Motor neuron (in vitro differentiated cells): ENCODE measurements around the gene MYLK. TPM values are rescaled to one million over a fixed set of nuclear protein-coding genes. Genes with fewer than 3 reads are reported as not detected.

ENCODE experiments used
- ATAC-seq, 8 experiments: fragments of 200-7000 bp; cut with Tn5 transposase; replicated peaks in 6 of 8; 2 replicates each; pipeline ENCODE4 v1.8.0; 2021; ENCODE audit warnings: mild to moderate bottlenecking in 8 of 8, moderate library complexity in 8 of 8
- H3K27ac ChIP-seq, 2 donors: fragments of 250-450 bp; sonication (Bioruptor Pico); 2 replicates each; pipeline ENCODE4 v1.9.0; 2021; ENCODE audit warnings: antibody characterized with exemption in 2 of 2, mild to moderate bottlenecking in 2 of 2, moderate library complexity in 1 of 2
- H3K4me1 ChIP-seq, 2 donors: fragments of 250-450 bp; sonication (Bioruptor Pico); replicated peaks in 1 of 2; 2 replicates each; pipeline ENCODE4 v1.6.1; 2021; ENCODE audit warnings: antibody characterized with exemption in 2 of 2, mild to moderate bottlenecking in 2 of 2, moderate library complexity in 1 of 2
- H3K4me3 ChIP-seq, 5 donors: fragments of 250-450 bp; sonication (Bioruptor Pico); 2 replicates each; pipeline ENCODE4 v1.9.0; 2021; ENCODE audit warnings: antibody characterized with exemption in 5 of 5, mild to moderate bottlenecking in 5 of 5, moderate library complexity in 4 of 5
- WGBS, 10 experiments: fragments of 450-650 bp; shearing (Covaris generic); methylation state at CpG; one replicate each; pipeline ENCODE4 v1.0.0; 2022; 5-methylcytosine and 5-hydroxymethylcytosine counted together
- in situ Hi-C, 9 experiments: fragments of 400-800 bp; cut with MboI; loops; one replicate each; pipeline ENCODE4 v1.15.0; 2021; ENCODE audit warnings: low sequenced_read_pairs in 9 of 9, low pct_unique_long_range_greater_than_20kb in 2 of 9; ENCODE audit not compliant: unreplicated experiment in 9 of 9
- total RNA-seq, 8 experiments: library from RNA; unstranded; fragments of 300-600 nt; gene quantifications; 2 replicates each; pipeline versions ENCODE4 v1.2.3 to v1.2.4, GENCODE V29; 2022

Gene MYLK
- total RNA-seq, 8 experiments from 2014 or later = 1.8 to 18.7 (median 6.1) TPM

GRCh38 chr3:123809597-123809996, 74.5 kb downstream of the MYLK start:
- H3K27ac ChIP-seq = no peak overlapping the region
- H3K4me3 ChIP-seq = no peak overlapping the region
- 20 to 100% (median 94%) methylated on average over 1 to 4 of the region's 4 CpGs; no CpG with 5 or more reads in 2 of the 10 experiments for WGBS, 10 experiments
- ATAC-seq = no peak
- in situ Hi-C loops = no loop called here
- H3K4me1 ChIP-seq = no peaks in the 10 kb centered on the region

DNA sequence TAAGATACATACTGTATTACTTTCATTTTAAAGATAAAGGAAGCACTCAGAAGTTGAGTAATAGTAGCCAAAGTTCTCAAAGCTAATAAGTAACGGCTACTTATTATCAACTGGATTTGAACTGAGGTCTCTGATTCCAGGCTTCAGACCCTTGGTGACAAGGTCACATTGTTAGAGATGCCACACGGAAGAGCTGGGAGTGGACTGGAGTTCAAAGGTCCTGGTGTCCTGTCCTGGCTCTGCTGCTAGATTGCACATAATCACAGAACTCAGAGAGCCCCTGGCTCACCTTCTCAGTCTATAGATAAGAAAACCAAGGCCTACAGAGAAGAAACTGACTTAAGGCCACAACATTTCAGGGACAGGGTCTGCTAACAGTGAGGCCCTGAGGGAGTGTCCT, 75.3 kb downstream of the MYLK start:
- no peak for ATAC-seq
- H3K27ac ChIP-seq = no peak overlapping the region
- no peak overlapping the region for H3K4me3 ChIP-seq
- WGBS, 10 experiments = 67 to 100% (median 83%) methylated on average over 1 to 2 of the region's 2 CpGs; no CpG with 5 or more reads in 2 of the 10 experiments
- no peaks in the 10 kb centered on the region for H3K4me1 ChIP-seq
- in situ Hi-C loops = no loop called here

DNA sequence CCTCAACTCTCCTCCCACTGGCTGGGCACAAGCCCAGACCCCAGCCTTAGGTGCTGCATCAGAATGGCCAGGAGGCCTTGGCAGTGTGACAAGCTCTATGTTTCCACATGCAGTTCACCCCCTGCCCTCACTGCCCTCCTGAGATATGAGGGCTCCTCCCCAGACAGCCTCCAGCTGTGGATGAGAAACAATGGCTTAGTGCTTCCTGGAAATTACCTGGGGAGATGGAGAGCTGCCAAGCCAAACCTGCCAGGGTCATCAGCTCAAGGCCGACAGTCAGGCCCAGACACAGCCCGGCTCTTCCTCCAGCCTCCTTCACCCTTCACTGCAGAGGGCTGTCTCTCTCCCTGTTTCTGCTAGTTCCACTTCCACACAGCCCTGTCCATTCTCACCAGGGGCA, 76.3 kb downstream of the MYLK start:
- ATAC-seq = peak in 3 of 8 experiments; percentile 41 to 60 (median 58)
- in situ Hi-C loops = no loop called here
- Histone ChIP-seq H3K4me1 (no peaks in the 10 kb centered on the region), H3K4me3 (no peak overlapping the region), H3K27ac (no peak overlapping the region)
- WGBS, 10 experiments = 92 to 100% methylated on average over 2 of the region's 2 CpGs; no CpG with 5 or more reads in 8 of the 10 experiments

DNA sequence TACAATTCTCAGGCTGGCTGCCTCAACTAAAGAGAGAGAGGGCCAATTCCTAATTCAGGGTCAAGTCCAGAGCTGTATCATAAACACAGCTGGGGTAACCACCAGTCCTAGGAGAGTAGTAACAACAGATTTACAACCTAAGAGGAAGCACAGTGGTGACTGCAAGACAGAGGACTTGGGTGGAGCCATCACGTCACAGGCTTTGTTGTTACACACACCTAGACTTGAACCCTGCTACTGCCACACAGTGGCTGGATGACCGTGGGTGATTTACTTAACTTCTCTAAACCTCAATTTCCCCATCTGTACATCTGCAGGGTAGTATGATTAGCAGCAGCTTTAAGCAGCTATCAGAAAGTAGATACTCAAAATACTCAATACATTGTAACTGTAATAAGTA, 78.6 kb downstream of the MYLK start:
- no peaks in the 10 kb centered on the region for H3K4me1 ChIP-seq
- ATAC-seq = no peak
- in situ Hi-C loops = no loop called here
- WGBS, 10 experiments = 48 to 86% (median 75%) methylated on average over 1 to 2 of the region's 2 CpGs; no CpG with 5 or more reads in 4 of the 10 experiments
- no peak overlapping the region for H3K4me3 ChIP-seq
- H3K27ac ChIP-seq = no peak overlapping the region

- H3K4me3 ChIP-seq = no peak overlapping the region
- no peak for ATAC-seq
- no peak overlapping the region for H3K27ac ChIP-seq
- H3K4me1 ChIP-seq = no peaks in the 10 kb centered on the region
- WGBS, 10 experiments = 67 to 100% (median 88%) methylated on average over 2 to 6 of the region's 7 CpGs; no CpG with 5 or more reads in 2 of the 10 experiments
- in situ Hi-C loops = no loop called here
Observed at GRCh38 chr3:123805101-123805500, 79.0 kb downstream of the MYLK start.

DNA sequence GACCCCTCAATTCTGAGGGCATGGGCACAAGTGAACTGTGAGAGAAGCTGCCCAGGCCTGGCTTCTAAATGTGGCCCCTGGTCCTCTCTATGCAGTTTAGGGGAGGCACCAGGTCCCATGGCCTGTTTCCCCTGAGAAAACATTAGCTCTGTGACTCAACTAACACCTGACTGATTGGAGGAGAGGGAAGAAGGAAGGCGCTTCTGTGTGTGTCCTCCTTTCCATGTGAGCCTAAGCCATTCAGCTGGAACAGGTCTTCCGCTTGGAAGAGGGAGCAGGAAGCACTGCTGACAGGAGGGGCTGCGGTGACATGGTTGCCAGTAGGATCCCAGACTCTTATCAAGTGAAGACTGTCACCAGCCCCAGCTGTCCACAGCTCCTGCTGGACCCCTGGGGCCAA, 79.5 kb downstream of the MYLK start:
- 80 to 100% (median 97%) methylated on average over 1 to 2 of the region's 3 CpGs; no CpG with 5 or more reads in 6 of the 10 experiments for WGBS, 10 experiments
- Histone ChIP-seq H3K4me3 (no peak overlapping the region), H3K27ac (no peak overlapping the region), H3K4me1 (peaks cover 0 to 2% of the 10 kb centered on the region in 2 donors)
- ATAC-seq = no peak
- in situ Hi-C loops = no loop called here

DNA sequence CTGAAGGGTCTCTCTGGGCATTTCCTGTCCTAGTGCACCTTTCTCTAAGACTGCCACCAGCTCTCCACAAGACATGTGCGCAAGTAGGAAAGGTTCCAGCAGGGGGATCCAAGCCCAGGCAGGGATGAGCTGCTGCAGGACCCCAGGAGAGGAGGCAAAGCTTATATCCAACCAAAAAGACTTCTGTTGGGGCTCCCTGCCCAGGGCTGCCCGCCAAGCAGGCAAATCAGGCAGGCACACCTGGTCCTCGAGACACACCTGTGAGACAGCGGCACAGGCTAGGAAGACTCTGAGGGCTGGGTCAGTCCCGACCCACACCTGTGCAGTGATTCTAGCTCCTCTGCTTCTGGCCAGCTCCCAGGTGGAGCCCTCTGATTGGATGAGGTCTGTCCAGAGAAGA, 80.6 kb downstream of the MYLK start:
- in situ Hi-C loops = no loop called here
- peaks cover 0 to 4% of the 10 kb centered on the region in 2 donors for H3K4me1 ChIP-seq

DNA sequence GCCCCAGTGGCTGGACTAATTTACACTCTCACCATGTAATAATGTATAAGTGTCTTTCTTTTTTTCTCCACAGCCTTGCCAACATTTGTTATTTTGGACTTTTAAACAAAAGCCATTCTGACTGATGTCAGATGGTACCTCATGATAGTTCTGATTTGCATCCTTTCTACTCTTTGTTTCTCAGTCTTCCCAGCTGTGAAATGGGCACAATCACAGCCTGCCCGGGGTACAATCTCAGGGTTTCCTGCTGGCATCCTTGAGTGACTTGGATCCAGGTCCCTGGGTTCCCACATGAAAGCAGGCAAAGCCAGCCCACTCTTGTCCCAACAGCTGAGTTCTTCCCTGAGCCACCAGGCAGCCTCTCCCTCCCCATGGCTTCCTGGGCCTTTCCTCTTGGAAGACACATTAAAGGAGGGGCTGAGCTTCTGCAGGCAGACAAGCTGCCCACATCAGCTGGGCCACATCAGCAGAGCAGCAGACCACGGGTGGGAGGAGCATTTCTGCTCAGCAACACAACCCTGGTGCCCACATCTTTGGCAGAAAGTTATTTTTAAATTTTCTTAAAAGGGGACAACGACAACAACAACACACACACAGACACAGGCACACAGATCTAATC, 82.0 kb downstream of the MYLK start:
- no peak overlapping the region for H3K4me3 ChIP-seq
- WGBS, 10 experiments = 17 to 92% (median 63%) methylated on average over 1 to 3 of the region's 3 CpGs; no CpG with 5 or more reads in 4 of the 10 experiments
- in situ Hi-C loops = no loop called here
- no peak for ATAC-seq
- H3K27ac ChIP-seq = no peak overlapping the region
- H3K4me1 ChIP-seq = peaks cover 0 to 4% of the 10 kb centered on the region in 2 donors

More for the DNA sequence above, 80.6 kb downstream of the MYLK start:
- no peak for ATAC-seq
- Histone ChIP-seq H3K4me3 (no peak overlapping the region), H3K27ac (no peak overlapping the region)
- WGBS, 10 experiments = 83 to 100% (median 100%) methylated on average over 1 of the region's 5 CpGs; no CpG with 5 or more reads in 7 of the 10 experiments

GRCh38 chr3:123801474-123801873, 82.7 kb downstream of the MYLK start:
- ATAC-seq = no peak
- H3K4me3 ChIP-seq = no peak overlapping the region
- H3K4me1 ChIP-seq = peaks cover 0 to 4% of the 10 kb centered on the region in 2 donors
- in situ Hi-C loops = no loop called here
- no peak overlapping the region for H3K27ac ChIP-seq

DNA sequence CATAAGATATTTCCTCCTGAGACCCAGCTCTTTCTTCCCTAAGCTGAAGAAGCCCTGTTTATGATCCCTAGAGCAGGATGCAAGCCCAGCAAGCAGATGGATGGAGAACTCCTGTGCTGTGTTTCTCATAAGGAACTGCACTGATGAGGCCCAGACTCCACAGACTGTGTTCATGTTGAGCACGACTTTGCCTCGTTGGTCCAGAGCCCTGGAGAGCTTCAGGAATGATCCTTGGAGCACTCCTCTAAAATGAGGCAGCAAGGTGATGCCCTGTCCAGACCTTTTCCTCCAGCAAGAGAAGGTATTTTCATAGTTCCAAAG, 83.8 kb downstream of the MYLK start:
- ATAC-seq = no peak
- H3K4me1 ChIP-seq = peaks cover 0 to 4% of the 10 kb centered on the region in 2 donors
- H3K4me3 ChIP-seq = no peak overlapping the region
- no peak overlapping the region for H3K27ac ChIP-seq
- WGBS, 10 experiments = 0 to 100% (median 10%) methylated on average over 1 to 2 of the region's 2 CpGs; no CpG with 5 or more reads in 6 of the 10 experiments
- in situ Hi-C loops = no loop called here

DNA sequence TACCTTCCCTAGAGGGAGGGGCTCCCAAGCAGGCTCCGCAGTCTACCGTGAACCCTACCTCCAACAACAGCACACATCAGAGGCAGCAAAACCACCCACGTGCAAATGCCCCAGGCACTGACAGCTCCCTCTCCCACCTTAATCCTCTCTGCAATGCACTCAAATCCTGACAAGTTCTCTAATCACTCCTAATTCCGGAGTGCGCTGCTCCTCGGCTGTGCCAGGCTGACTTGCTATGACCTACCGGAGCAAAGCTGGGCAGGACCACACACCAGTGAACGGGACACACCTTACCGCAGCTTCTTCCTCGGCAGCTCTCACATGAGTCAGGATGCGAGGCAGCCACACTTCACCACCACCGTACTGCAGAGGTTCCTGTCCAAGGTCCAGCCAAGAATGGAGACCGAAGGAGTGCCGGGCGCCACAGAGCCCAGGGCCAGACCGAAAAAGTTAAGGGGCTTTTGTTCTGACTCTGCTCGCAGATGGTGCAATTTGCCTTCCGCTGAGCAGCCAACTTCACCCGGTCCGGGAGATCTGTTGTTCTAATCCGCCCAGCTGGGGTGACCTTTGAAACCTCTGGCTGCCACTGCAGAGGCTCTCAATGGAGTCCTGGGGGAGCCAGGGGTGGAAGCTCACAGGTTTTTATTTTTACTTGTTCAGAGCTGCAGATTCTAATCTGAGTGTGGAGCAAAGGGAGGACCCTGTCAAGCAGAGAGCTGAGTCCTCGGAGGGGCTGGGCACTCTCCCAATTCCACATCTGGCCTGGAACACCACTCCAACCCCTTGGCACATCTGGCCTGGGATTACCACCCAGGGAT, 84.4 kb downstream of the MYLK start:
- WGBS, 10 experiments = 5 to 48% (median 40%) methylated on average over 1 to 16 of the region's 22 CpGs; no CpG with 5 or more reads in 3 of the 10 experiments
- in situ Hi-C loops = no loop called here
- Histone ChIP-seq H3K4me3 (no peak overlapping the region), H3K27ac (no peak overlapping the region), H3K4me1 (peaks cover 0 to 4% of the 10 kb centered on the region in 2 donors)
- peak in 6 of 8 experiments; percentile 28 to 90 (median 63) for ATAC-seq

DNA sequence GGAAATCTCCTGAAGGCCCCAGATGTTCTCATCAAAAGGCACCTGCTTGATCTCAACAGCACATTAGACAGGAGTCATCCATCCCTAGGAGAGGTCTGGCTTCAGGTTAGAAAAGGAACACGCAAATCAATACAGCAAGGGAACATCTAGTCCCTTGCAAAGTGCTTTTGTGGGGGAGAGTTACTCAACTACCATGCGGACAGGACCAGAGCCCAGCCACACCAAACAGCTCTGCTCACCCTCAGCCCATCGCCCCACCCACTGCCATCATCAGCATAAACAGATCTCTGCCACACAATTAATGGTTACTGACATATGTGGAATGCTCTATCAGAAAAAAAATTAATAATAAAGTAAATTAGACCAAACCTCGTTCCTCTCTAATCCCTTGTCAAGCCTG, 85.6 kb downstream of the MYLK start:
- Histone ChIP-seq H3K4me1 (peaks cover 0 to 4% of the 10 kb centered on the region in 2 donors), H3K27ac (no peak overlapping the region), H3K4me3 (no peak overlapping the region)
- peak in 2 of 8 experiments; percentile 29 to 35 for ATAC-seq
- 29 to 100% (median 88%) methylated on average over 1 to 4 of the region's 4 CpGs; no CpG with 5 or more reads in 1 of the 10 experiments for WGBS, 10 experiments
- in situ Hi-C loops = no loop called here

DNA sequence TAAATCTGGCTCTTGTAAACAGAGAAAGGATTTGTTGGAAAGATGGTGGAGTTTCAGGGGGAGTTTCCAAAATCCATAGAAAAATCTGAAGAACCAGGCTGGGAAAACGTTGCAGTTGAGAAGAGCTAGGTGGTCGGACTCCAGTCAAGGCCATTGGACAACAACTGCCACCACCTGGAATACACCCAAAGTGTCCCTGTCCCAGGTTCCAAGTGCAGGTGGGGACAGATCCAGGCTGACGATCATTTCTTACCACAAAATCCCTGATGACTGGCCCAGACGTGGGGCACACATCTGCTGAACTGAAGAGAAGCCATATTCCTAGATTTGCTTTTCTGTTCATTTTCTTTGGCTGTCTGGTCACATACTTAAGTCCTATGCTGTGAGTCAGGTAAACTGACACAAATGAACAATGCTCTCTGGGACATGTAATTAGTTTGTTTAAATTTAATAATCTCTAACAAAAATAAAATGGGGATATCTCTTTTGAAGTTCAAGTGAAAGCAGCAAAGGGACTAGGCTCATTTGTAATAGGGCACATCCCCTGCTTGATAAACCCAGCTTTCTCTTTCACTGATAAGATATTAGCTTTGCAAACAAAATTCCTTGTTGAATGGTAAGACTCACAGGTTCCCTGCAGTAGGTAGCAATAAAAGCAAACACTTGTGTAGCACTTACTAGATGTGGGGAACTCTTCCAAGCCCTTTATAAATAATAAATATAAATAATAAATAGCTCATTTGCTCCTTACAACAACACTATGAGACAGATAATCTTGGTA, 88.5 kb downstream of the MYLK start:
- no peak overlapping the region for H3K4me3 ChIP-seq
- in situ Hi-C loops = no loop called here
- H3K4me1 ChIP-seq = peaks cover 4 to 7% of the 10 kb centered on the region in 2 donors
- WGBS, 10 experiments = 0 to 89% (median 58%) methylated on average over 1 to 4 of the region's 4 CpGs; no CpG with 5 or more reads in 4 of the 10 experiments
- H3K27ac ChIP-seq = no peak overlapping the region
- ATAC-seq = no peak
